Stimulated activated CD4-positive, alpha-beta T cell treated with anti-CD3 and anti-CD28 coated beads, Interleukin-4, amount 100 ng/mL, for 24 hours (primary cell): ENCODE results near the gene KLHDC8A.
"Not testable (repeated sequence)": the region's sequence is repeated elsewhere in the genome, so short reads cannot be mapped to it uniquely, and the experiment has no call there.

ENCODE experiments used
- DNase-seq: peaks from one replicate; pipeline ENCODE4 v3.0.0-alpha.2; 2020

KLHDC8A gene

DNA sequence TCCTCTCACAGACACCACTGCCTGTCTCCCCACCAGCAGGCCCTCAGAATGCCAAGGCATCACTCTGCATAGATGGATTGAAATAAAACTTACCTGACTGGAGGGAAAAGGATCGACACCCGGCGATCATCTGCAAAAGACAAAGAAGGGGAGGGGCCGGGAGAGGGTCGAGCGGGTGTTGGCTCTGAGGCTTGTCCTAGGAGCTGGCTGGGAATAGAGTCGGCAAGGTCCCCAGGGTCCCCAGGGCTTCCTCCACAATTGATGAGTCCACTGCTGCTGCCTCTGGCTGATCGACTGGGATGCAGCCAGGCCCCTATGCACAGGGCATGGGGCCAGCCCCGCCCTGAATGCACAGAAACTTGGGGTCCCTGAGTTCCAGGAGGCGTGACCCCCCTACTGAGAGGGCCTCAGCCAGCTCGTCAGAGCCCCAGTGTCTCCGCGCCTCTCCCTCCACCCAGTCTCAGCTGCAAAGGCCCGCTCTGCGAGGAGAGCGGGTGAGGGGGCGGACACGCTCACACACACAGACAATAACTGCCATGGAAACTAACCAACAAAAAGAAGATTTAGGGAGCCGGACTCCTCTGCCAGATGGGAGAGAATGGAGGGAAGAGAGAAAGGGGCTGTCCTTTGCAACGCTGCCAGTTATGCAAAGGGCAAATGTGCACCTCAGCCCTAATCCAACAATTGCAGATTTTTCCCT, at the start of gene KLHDC8A:
KLHDC8A (minus strand) TSS at position 483 of the 700 bp plus-strand sequence. CDS start 13,318 bp downstream, outside the sequence.
- no peak for DNase-seq

DNA sequence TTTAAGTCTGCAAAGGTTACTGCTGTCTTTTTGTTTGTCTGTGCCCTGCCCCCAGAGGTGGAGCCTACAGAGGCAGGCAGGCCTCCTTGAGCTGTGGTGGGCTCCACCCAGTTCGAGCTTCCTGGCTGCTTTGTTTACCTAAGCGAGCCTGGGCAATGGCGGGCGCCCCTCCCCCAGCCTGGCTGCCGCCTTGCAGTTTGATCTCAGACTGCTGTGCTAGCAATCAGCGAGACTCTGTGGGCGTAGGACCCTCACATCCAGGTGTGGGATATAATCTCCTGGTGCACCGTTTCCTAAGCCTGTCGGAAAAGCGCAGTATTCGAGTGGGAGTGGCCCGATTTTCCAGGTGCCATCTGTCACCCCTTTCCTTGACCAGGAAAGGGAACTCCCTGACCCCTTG, 49.5 kb upstream of the KLHDC8A start:
- DNase-seq = not testable (repeated sequence)

- not testable (repeated sequence) for DNase-seq
Measured at GRCh38 chr1:205404484-205404883, 47.8 kb upstream of the KLHDC8A start.

DNA sequence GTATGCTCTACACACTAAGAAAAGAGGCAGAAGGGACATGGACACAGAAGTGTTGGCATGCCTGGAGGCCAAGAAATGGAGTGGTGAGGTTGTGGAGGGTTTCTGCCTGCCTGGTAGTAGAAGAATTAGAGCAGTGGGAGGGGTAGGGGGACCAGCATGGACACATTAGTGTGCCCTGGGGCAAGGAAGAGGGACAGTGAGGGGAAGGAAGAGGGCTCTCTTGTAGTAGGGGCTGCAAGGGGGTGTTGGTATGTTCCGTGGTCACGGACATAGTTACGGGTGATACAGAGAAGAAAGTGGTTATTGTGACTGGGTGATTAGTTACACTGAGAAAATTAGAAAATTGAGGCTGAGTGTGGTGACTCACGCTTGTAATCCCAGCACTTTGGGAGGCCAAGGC, 41.9 kb upstream of the KLHDC8A start:
- DNase-seq = no peak

GRCh38 chr1:205396967-205397616, 40.4 kb upstream of the KLHDC8A start:
- DNase-seq = peak; percentile 10

GRCh38 chr1:205395616-205396015, 38.9 kb upstream of the KLHDC8A start:
- DNase-seq = no peak

DNA sequence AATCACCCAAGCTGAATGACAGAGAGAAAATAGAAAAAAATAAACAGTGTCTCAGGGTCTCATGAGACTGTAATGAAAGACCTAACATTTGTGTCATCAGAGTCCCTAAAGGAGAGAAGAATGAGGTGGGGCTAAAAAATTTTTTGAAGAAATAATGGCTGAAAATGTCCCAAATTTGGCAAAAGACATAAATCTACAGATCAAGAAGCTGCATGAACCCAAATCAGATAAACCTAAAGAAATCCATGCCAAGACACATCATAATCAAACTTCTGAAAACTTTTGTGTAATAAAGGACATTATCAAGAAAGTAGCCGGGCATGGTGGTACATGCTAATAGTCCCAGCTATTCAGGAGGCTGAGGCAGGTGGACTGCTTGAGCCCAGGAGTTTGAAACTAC, 35.9 kb upstream of the KLHDC8A start:
- no peak for DNase-seq

- no peak for DNase-seq
Measured at GRCh38 chr1:205391386-205391785, 34.7 kb upstream of the KLHDC8A start.

- no peak for DNase-seq
Measured at GRCh38 chr1:205387845-205388244, 31.1 kb upstream of the KLHDC8A start.

DNA sequence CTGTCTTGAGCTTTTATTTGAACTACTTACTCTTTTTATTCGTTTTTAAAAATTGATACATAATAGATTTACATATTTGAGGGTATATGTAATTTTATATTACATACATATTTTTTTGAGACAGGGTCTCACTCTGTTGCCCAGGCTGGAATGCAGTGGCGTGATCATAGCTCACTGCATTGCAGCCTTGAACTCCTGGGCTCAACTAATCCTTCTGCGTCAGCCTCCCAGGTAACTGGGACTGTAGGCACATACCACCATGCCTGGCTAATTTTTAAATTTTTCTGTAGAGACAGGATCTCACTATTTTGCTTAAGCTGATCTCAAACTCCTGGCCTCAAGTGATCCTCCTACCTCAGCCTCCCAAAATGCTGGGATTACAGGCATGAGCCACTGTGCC, 26.3 kb upstream of the KLHDC8A start:
- DNase-seq = not testable (repeated sequence)

DNA sequence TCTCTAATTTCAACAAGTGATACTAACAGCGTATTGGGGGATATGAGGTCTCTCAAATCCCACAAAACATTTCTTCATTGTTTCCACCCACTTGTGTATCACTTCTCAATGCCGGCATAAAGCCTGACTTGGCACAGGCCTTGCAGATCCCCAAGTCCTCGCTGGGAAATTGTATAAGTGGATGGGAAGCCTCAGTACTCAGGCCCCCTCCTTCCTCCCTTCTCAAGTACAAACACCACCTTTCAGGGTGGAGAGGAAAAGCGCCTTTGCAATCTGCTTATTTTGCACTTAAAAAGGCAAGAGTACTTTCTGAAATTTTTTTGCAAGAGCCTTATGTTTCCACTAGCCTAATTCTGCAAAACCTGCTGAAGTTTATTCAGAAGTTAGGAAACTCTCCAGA, 25.8 kb upstream of the KLHDC8A start:
- DNase-seq = no peak

GRCh38 chr1:205381305-205381704, 24.6 kb upstream of the KLHDC8A start:
- DNase-seq = no peak

- DNase-seq = no peak
Measured at GRCh38 chr1:205380882-205381281, 24.2 kb upstream of the KLHDC8A start.

DNA sequence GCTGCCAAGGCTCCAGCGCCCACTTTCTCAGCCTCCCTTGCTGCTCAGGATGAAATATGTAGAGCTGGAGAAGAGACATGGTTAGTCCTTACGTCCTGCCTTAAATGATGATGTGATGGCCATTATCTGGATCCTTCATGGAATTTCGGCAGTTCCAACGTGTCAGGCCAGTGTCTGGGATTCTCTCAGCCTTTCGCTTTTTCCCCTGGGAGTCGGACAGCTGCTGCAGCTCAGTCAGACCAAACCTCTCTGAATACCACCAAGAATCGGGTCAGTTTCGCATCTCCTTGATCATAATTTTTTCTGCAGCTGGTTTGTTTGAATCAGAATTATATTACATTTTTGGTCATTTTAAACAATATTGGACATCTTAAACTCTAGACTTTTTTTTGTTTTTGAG, 22.3 kb upstream of the KLHDC8A start:
- DNase-seq = no peak

DNA sequence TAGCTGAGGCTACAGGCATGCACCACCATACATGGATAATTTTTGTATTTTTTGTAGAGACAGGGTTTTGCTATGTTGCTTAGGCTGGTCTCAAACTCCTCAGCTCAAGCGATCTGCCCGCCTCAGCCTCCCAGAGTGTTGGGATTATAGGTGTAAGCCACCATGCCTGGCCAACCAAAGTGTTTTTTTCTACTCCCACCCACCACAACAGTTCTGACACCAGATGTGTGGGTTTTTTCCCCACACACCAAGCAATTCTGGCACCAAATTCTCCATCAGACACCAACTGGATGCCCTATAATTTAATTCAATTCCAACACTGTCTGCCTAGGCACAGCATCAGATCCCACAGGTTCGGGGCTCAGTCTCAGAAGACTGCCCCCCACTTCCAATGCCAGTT, 20.6 kb upstream of the KLHDC8A start:
- no peak for DNase-seq

- no peak for DNase-seq
Measured at GRCh38 chr1:205376739-205377138, 20.0 kb upstream of the KLHDC8A start.

DNA sequence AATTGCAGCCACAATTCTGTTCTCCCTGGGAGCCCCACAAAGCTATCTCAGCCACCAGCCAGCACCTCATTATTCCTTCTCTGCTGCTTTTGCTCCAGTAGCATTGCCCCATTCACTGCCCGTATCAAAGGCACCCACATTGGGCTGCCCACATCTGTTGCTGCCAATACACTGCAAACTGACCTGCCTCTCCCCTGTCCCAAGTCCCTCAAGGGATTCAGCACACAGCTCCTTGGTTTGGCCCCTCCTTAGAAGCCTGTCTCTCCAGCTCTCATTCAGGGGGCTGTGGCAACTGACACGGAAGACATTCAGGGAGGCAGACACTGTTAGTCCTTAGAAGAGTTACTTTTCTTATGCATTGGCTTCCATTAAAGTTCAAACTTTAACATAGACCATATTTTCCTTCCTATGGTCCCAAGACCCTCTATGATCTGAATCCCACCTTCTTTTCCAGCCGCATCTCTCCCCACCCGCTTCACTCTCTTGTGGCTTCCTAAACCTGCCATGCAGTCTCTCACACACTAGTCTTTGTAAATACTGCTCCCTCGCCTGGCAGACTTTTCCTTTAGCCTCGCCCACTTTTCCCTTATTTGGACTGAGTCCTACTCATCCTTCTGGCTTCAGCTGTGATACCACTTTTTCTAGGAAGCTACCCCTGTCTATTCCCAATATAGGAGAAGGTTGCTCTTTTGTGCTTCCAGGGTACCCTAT, 19.3 kb upstream of the KLHDC8A start:
- no peak for DNase-seq

- no peak for DNase-seq
Measured at GRCh38 chr1:205374210-205375078, 17.7 kb upstream of the KLHDC8A start.

GRCh38 chr1:205373798-205374175, 17.1 kb upstream of the KLHDC8A start:
- no peak for DNase-seq

GRCh38 chr1:205373022-205373797, 16.5 kb upstream of the KLHDC8A start:
- DNase-seq = no peak

DNA sequence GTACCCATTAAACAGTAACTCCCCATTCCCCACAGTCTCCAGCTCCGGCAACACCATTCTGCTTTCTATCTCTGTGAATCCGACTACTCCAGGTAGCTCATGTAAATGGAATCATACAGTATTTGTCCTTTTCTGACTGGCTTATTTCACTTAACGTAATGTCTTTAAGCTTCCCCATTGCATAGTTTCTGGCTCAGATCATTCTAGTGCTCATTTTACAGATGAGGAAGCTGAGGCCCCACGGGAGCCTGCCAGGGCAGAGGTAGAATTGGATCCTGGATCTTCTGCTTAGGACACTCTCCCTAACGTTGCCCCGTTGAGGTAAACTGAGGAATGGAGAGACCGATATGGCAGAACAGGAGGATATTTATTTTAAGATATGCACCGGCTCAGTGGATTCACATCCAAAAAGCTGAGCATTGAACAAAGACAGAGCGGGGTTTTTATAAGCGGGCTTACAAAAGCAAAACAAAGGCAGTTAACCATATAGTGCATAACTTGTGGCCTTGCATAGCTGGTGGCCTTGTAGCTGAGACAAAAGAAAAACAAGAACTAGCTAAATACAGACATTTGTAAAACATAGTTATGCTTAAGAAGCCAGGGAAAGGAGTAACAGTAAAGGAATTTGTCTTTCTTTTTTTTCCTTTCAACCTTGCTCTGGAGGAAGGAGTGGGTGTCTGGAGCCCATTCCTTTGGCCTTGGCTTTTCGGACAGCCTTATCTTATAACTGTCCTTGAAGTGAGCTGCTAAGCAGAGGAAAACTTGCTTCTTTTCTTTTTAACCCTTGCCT, 15.3 kb upstream of the KLHDC8A start:
- DNase-seq = no peak
